NCI-H2196 treated with DMSO at 0.1 percent for 48 hours (cell line): Measurements from ENCODE around the gene MRPL22.
"Not testable (repeated sequence)": the region's sequence is repeated elsewhere in the genome, so short reads cannot be mapped to it uniquely, and the experiment has no call there.

Experiments
- DNase-seq: peaks from one replicate; lab custom pipeline; 2025; ENCODE audit not compliant: unreplicated experiment; lab: John Stamatoyannopoulos, UW

The MRPL22 gene

DNA sequence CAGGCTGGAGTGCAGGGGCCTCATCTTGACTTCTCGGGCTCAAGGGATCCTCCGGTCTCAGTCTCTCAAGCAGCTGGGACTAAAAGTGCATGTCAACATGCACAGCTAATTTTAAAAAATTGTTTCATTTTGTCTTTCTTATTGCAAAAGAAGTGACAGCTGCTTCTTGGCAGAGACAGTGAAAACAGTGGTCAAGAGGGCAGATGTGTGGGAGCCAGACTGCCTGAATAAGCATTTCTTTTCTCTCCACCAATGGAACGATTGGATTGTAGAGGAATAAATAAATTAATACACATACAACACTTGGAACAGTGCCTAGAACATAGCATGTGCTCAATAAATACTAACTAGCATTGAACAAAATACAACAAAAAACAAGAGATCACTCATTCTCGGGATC lies 45.3 kb downstream of the MRPL22 start:
- DNase-seq = no peak

DNA sequence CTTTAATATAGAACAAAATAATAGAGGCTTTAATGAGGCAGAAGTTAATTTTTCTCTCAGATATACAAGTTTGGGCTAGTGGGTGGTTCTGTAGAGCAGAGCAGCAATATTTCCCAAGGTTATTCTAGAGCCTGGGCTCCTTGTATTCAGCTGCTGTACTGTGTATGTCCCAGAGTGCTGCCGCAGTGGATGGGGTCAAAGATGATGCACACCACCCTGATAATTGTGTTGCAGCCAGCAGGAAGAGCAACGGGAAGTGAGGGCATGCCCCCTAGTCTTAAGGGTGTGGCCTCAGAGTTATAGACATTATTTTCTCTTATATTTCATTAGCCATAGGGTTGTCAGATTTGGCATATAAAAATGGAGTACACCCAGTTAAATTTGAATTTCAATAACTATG lies 48.8 kb downstream of the MRPL22 start:
- DNase-seq = no peak

DNA sequence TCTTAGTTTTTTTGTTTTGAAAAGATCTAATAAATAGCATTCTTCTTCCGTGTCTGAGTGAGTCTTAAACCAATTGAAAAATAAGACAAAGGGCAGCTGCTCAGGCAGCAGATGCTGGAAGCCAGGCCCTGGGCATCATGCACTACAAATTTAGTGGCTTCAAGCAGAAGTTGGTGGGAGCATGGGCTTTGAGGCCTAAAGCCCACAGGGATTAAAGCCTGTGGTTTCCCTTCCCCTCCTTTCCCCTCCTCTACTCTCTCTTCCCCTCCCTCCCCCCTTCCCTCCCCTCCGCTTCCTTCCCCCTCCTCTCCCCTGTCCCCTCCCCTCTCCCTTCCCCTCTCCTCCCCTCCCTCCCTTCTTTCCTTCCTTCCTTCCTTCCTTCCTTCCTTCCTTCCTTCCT lies 52.6 kb downstream of the MRPL22 start:
- no peak for DNase-seq

DNA sequence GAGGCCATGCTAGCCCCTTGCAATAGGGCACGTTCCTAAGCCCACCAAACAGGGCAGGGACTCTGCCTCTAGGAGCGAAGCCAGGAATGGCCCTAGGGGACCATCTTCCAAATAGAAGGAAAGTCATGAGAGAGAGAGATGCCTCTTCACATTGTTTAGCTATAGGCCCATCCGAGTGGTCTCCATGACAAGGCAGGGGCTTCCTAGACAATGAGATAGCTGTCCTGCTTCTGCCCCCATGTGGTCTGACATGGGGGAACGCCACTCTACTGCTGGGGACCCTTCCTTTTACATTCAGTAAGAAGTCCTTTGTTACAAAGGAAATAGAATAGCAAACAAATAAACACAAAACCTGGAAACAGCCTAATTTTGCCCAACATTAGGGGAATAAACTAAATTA lies 54.8 kb downstream of the MRPL22 start:
- DNase-seq = no peak

DNA sequence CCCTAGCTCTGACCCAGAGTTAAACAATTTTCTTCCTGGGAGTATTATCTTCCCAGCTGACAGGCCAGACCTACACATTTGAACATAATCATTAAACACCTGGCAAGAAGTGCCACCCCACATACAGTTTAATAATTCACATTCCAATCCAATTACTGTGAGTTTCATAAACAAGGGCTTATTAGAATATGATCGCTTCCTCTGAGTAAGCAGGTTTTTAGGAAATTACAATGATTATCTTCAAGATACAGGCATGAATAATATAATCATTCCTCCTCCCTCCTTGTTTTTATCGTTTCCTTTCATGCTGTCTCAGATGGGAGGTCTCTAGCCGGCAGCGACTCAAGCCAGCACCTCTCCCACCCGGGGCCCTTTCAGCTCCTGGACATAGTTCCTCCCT lies 56.9 kb downstream of the MRPL22 start:
- DNase-seq = no peak

DNA sequence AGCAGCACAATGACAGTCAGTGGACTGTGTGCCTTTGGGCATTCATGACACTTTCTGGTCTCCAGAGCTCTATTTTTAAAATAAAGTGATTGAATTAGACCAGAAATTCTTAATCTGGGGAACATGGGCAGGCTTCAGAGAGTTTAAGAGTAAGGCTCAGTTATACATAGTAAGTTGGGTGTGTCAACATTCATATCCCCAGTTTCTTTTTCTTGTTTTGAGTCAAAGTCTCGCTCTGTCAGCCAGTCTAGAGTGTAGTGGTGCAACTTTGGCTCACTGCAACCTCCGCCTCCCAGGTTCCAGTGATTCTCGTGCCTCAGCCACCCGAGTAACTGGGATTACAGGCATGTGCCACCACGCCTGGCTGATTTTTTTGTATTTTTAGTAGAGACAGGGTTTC lies 59.0 kb downstream of the MRPL22 start:
- no peak for DNase-seq

DNA sequence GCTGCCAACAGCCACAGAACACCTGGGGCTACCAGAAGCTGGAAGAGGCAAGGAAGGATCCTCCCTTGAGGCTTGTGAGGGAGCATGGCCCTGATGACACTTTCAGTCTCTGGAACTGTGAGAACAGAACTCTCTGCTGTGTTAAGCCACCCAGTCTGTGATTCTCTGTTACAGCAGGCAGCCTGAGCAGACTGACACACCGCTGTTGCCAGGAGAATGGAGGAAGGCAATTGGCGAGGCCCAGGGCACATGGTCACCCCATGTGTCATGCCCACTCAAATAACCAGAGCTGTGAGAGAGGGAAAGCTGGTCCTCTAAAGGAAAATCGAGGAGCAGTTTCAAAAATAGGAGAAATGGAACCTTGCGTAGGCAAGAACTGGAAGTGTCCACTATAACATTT lies 60.6 kb downstream of the MRPL22 start:
- no peak for DNase-seq

DNA sequence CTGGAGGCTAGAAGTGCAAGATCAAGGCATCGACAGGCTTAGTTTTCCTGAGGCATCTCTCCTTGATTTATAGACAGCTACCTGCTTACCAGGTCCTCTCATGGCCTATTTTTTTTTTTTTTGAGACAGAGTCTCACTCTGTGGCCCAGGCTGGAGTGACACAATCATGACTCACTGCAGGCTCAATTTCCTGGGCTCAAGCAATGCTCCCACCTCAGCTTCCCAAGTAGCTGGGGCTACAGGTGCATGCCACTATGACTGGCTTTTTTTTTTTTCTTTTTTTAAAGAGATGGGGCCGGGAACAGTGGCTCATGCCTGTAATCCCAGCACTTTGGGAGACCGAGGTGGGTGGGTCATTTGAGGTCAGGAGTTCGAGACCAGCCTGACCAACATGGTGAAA lies 61.8 kb downstream of the MRPL22 start:
- DNase-seq = not testable (repeated sequence)

DNA sequence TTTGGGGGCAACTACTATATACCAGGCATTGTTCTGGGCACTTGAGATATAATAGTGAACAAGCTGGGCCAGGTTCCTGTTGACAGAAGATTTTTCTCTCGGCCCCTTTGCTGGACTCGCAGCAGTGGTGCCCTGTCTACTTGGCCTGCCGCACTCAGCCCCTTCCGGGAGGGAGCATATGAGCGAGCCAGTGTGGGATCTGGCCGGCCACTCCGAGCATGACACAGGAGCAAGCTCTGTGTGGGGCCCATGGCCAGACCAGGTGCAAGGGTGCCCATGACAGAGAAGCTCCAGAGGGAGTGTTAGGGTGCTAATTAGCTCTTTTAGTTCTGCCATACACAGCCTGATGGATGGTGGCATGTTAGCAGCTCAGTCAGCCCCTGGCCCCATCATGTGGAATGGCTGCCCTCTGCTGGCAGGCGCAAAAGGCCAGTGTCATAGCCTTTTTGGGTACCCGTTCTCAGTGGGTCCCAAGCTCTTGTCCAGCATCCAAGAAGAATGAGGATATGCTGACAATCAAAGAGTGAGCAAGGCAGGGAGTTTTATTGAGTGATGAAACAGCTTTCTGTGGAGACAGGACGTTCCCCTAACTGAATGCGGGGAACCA lies 63.4 kb downstream of the MRPL22 start:
- no peak for DNase-seq

DNA sequence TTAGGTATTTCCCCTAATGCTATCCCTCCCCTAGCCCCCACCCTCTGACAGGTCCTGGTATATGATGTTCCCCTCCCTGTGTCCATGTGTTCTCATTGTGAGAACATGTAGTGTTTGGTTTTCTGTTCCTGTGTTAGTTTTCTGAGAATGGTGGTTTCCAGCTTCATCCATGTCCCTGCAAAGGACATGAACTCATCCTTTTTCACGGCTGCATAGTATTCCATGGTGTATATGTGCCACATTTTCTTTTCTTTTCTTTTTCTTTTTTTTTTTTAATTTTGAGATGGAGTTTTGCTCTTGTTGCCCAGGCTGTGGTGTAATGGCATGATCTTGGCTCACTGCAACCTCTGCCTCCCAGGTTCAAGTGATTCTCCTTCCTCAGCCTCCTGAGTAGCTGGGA lies 65.4 kb downstream of the MRPL22 start:
- not testable (repeated sequence) for DNase-seq

DNA sequence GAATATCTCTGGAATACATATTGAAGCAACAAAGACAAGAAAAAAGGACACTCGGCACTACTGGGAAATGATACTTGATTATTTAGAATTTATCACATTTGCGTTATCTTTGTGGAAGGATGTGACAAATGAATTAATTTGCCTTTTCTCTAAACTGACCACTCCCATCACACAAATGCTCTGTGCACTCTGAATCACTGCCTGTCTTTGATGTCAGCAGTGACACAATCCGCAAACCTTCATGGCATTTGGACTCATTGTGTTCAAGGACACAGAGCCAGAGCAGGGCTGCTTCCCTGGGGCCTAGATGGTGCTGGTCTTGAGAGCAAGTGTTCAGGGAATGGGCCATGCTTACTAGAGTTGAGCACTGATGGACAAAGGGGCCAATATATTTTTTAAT lies 67.8 kb downstream of the MRPL22 start:
- no peak for DNase-seq

DNA sequence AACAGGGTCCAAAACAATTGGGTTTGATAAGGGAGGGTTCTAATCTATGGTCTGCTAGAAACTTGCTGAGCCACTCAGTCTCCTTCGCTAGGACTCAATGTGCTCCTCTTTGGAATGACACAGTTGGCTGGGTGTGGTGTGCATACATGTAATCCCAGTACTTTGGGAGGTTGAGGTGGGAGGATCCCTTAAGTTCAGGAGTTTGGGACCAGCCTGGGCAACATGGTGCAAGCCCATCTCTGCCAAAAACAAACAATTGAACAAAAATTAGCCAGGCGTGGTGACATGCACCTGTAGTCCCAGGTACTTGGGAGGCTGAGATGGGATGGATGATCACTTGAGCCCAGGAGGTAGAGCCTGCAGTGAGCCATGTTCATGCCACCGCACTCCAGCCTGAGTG lies 70.0 kb downstream of the MRPL22 start:
- no peak for DNase-seq

DNA sequence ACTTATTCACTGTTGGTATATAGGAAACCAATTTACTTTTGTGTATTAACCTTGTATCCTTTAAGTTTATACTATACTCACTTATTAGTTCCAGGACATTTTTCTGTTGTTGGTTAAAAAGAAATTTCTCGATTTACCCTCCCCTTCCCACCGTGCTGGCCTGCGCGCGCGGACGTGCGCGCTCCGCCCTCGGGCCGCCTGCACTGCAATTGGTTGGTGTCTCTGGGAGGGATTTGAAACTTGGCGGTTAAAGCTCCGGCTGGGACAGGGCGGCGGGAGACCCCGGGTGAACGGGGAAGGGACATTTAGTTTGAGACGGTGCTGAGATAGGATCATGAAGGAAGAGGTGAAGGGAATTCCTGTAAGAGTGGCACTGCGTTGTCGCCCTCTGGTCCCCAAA lies 72.7 kb downstream of the MRPL22 start, which contains the start of gene KIF4B:
TSS of gene KIF4B (plus strand) at position 230 of the 400 bp plus-strand sequence. CDS start at position 335, 105 bp downstream.
- no peak for DNase-seq

DNA sequence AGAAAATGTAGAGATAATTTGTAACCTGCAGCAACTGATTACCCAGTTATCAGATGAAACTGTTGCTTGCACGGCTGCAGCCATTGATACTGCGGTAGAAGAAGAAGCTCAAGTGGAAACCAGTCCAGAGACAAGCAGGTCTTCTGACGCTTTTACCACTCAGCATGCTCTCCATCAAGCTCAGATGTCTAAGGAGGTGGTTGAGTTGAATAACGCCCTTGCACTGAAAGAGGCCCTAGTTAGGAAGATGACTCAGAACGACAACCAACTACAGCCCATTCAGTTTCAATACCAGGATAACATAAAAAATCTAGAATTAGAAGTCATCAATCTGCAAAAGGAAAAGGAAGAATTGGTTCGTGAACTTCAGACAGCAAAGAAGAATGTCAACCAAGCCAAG lies 74.4 kb downstream of the MRPL22 start:
- no peak for DNase-seq

DNA sequence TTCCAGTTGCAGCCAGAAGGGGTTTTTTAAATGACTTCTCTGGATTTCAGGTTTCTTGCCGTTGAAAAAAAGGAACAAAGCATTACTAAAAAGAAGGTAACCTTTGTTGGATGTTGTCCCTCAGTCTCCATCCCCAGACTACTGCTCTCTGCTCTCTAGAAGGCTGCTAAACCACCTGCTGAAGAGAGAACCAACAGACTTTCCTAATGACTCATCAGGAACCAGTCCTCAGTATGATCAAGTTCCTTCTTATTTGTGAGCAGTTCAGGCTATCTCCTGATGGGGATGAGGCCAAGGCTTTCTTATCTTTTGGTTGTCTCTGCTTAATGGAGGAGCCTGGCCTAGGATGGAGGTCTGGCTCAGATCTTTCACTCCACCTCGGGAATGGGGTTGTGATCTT lies 76.7 kb downstream of the MRPL22 start:
- no peak for DNase-seq
